Measurements from ENCODE around the gene SNRPA1. TPM values are rescaled to one million over a fixed set of nuclear protein-coding genes. Genes with fewer than 3 reads are reported as not detected.
A peak's percentile ranks its signal among the peaks of the same experiment; 100 is the strongest.
"Not testable (repeated sequence)": the region's sequence is repeated elsewhere in the genome, so short reads cannot be mapped to it uniquely, and the experiment has no call there.

SNRPA1 gene
- 10 to 100 TPM; 29.0 to 48.4 (median 38.5) TPM for total RNA-seq

DNA sequence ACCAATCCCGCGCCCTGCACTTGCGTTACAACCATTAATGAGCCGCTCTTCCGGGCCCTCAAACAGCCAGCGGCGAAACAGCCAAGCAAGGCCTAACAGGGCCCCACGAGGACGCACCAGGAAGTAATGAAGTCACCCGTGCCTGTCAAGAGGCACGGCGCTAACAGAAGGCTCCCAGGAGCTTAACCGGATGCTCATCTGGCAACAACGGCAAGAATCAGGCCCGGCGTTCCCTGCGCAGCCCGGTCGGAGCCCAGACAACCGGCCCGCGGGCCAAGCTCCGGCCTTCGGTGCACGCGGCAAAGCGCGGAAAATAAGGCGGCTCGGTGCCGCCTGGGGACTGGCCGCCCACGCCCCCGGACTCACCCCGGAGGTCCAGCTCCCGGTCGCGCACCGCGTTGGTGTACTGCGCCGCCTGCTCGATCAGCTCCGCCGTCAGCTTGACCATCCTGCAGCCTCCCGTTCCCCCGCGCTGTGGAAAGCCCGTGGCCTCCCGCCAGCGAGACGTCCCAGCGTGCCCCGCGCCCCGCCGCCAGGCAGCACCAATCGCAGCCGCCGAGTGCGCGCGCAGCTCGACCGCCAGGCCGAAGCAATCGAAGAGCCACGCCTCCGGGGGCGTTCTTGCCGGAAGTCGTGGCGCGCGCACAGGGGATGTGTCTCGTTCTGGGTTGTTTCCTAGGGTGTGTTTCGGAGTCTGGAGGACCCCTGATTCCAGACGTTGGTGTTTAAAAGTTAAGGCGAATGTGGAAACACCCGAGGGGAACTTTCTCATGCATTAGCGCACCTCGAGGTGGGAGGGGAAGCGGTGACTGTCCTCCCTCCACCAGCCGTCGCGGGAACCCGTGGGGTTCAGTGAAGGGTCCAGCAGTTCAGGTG lies at the start of gene SNRPA1:
TSS of gene SNRPA1 (minus strand) at position 518 of the 876 bp plus-strand sequence. CDS start at position 448, 70 bp downstream.
- TF ChIP-seq POLR2A (IDR thresholded peaks at IDR 0.05): peak in 1 of 2 donors; percentile 15
- TF ChIP-seq, protein P1, sequence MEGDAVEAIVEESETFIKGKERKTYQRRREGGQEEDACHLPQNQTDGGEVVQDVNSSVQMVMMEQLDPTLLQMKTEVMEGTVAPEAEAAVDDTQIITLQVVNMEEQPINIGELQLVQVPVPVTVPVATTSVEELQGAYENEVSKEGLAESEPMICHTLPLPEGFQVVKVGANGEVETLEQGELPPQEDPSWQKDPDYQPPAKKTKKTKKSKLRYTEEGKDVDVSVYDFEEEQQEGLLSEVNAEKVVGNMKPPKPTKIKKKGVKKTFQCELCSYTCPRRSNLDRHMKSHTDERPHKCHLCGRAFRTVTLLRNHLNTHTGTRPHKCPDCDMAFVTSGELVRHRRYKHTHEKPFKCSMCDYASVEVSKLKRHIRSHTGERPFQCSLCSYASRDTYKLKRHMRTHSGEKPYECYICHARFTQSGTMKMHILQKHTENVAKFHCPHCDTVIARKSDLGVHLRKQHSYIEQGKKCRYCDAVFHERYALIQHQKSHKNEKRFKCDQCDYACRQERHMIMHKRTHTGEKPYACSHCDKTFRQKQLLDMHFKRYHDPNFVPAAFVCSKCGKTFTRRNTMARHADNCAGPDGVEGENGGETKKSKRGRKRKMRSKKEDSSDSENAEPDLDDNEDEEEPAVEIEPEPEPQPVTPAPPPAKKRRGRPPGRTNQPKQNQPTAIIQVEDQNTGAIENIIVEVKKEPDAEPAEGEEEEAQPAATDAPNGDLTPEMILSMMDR (IDR thresholded peaks at IDR 0.05): no peak

DNA sequence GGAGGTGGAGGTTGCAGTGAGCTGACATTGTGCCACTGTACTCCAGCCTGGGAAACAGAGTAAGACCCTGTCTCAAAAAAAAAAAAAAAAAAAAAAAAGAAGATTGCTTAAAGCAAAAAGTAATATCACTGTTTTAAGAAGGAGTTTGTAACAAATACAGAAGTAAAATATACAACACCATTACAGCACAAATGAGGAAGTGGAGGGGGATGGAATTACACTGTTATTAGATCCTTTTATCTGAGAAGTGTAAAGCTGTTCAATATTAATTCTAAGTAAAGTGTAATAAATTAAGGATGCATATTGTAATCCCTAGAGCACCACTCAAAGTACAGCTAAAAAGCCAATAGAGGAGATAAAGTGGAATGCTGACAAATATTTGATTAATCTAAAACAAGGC lies 47.0 kb upstream of the SNRPA1 start:
- no peak overlapping the region for H3K4me3 ChIP-seq (ENCODE audit: low read depth, poor library complexity, severe bottlenecking)
- no peak for DNase-seq (ENCODE audit: low spot score in 2 of 2)
- intact Hi-C loops (cut with DNase I; ENCODE audit: low total_unique reads): no loop called here
- no peak for TF ChIP-seq POLR2A (IDR thresholded peaks at IDR 0.05)
- TF ChIP-seq, protein P1 (IDR thresholded peaks at IDR 0.05): no peak

More for the DNA sequence above, at the start of gene SNRPA1:
- WGBS, 2 donors: 0% methylated on average over 40 to 46 of the region's 87 CpGs
- DNase-seq (ENCODE audit: low spot score in 2 of 2): peak; percentile 95 to 99
- intact Hi-C loops (cut with DNase I; ENCODE audit: low total_unique reads): no loop called here
- peak within 1 kb of the TSS; percentile 88 for H3K4me3 ChIP-seq (ENCODE audit: low read depth, poor library complexity, severe bottlenecking)

DNA sequence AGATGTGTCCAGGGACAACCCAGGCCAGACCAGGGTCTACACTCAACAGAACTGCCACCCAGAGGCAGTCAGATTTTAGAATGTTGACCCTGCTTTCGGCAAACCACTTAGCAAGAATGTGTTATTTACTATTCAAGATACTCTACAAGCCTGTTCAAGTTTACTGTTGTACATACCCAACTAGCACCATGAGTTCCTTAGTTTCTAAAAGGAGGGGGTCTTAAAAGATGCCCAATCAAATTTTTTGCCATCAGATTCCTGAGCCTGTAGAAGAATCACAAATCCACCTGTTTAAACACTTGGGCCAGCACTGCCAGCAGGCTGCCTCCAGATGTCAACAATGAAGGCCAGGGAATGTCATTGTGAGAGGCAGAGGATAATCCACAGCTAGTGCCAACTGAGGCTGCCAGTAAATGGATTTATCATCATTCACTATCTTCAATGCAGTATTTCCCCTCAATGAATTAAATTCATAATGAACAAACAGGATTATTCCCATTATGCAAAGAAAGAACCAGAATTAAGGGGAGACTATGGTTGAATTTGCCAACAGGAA lies 43.5 kb upstream of the SNRPA1 start:
- WGBS, 2 donors: 80 to 93% methylated on average over 1 of the region's 1 CpG
- no peak for DNase-seq (ENCODE audit: low spot score in 2 of 2)
- H3K4me3 ChIP-seq (ENCODE audit: low read depth, poor library complexity, severe bottlenecking): no peak overlapping the region
- no peak for TF ChIP-seq POLR2A (IDR thresholded peaks at IDR 0.05)
- TF ChIP-seq, protein P1 (IDR thresholded peaks at IDR 0.05): no peak
- intact Hi-C loops (cut with DNase I; ENCODE audit: low total_unique reads): no loop called here

DNA sequence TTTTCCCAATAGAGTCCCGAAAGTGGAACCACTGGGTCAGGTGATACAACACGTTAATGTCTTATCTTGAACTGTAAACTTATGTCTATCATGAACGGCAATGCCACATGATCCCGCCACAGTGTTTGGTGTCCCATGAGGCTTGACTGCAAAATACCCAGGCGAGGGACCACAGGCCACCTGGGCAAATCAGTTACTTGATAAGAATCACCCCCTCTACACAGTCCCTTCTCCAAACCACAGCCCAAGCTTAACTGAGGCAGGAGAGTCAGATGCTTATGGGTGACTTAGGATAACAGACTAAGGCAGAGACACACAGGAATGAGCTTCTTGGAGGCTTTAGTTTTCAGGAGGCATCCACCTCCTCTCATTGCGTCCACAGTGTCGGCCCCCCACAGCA lies 42.9 kb upstream of the SNRPA1 start:
- WGBS, 2 donors: 79 to 86% methylated on average over 7 of the region's 7 CpGs
- H3K4me3 ChIP-seq (ENCODE audit: low read depth, poor library complexity, severe bottlenecking): no peak overlapping the region
- TF ChIP-seq, protein P1 (IDR thresholded peaks at IDR 0.05): no peak
- TF ChIP-seq POLR2A (IDR thresholded peaks at IDR 0.05): no peak
- intact Hi-C loops (cut with DNase I; ENCODE audit: low total_unique reads): no loop called here
- peak in 1 of 2 donors; percentile 63 for DNase-seq (ENCODE audit: low spot score in 2 of 2)

DNA sequence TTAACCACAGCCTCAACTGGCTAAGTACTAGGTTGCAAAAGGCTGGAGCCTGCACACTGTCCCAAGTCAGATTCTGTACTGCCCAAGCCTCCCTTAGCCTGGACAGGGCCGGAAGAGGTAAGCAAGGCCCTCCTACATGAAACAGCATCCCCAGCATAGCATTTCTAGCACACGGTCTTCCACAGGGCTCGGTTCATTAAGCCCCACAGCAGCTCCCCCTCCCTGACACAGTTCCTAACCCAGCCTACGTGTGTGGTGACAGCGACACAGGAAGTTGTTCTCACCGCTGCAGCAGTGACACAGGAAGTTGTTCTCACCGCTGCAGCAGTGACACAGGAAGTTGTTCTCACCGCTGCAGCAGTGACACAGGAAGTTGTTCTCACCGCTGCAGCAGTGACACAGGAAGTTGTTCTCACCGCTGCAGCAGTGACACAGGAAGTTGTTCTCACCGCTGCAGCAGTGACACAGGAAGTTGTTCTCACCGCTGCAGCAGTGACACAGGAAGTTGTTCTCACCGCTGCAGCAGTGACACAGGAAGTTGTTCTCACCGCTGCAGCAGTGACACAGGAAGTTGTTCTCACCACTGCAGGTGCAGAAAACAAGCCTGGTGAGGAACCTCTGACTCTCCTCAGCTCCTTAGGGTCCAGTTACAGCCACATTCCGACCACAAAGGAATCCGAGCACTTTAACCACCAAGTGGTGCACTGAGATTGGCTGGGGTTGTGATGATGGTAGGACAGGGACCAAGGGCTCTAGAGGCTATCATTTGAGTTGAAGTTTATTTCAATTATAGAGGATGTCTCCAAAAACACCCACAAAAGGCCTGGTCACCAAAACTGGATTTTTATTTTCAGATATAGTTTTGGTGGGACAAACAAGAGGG lies 39.1 kb upstream of the SNRPA1 start:
- intact Hi-C loops (cut with DNase I; ENCODE audit: low total_unique reads); DNase-seq (ENCODE audit: low spot score in 2 of 2); H3K4me3 ChIP-seq (ENCODE audit: low read depth, poor library complexity, severe bottlenecking): not testable (repeated sequence)
- WGBS, 2 donors: 69 to 74% methylated on average over 10 to 12 of the region's 16 CpGs

DNA sequence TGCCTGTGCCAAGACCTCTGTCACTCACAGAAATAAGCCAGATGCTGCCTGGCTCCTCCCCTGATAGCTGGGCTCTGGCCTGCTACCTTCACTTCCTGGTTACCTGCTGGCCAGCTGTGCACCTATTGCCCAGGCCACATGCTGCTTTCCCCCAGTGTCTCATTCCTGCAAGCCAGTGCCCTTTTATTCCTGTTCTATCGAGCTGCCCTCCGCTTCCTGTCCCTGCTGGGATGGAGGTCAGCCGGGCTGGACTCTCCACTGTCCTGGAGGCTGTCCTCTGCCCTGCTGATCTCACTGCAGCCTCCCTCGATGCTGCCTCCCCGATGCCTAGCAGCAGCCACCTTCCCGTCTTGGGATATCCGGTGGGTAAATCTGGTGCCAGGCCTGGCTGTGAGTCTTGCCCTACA lies 37.0 kb upstream of the SNRPA1 start:
- TF ChIP-seq, protein P1 (IDR thresholded peaks at IDR 0.05): no peak
- no peak for TF ChIP-seq POLR2A (IDR thresholded peaks at IDR 0.05)
- DNase-seq (ENCODE audit: low spot score in 2 of 2): no peak
- 85 to 91% methylated on average over 7 of the region's 7 CpGs for WGBS, 2 donors
- H3K4me3 ChIP-seq (ENCODE audit: low read depth, poor library complexity, severe bottlenecking): no peak overlapping the region
- intact Hi-C loops (cut with DNase I; ENCODE audit: low total_unique reads): no loop called here
